GM19025 (cell line): ENCODE measurements around the gene JAKMIP2.
"Not testable (repeated sequence)": the region's sequence is repeated elsewhere in the genome, so short reads cannot be mapped to it uniquely, and the experiment has no call there.

Experiments
- ATAC-seq: cut with Tn5 transposase; IDR thresholded peaks from one replicate; pipeline ENCODE4 v1.9.1; 2021; ENCODE audit warnings: mild to moderate bottlenecking, low read depth, moderate library complexity; ENCODE audit not compliant: unreplicated experiment

The JAKMIP2 gene

GRCh38 chr5:147668385-147668784 is 114.1 kb downstream of the JAKMIP2 start:
- ATAC-seq: no peak

- no peak for ATAC-seq
Measured at GRCh38 chr5:147667363-147667762, 115.2 kb downstream of the JAKMIP2 start.

GRCh38 chr5:147666419-147666818 is 116.1 kb downstream of the JAKMIP2 start:
- no peak for ATAC-seq

GRCh38 chr5:147661541-147661940 is 121.0 kb downstream of the JAKMIP2 start:
- ATAC-seq: no peak

GRCh38 chr5:147659166-147659929 is 123.2 kb downstream of the JAKMIP2 start:
- ATAC-seq: no peak

DNA sequence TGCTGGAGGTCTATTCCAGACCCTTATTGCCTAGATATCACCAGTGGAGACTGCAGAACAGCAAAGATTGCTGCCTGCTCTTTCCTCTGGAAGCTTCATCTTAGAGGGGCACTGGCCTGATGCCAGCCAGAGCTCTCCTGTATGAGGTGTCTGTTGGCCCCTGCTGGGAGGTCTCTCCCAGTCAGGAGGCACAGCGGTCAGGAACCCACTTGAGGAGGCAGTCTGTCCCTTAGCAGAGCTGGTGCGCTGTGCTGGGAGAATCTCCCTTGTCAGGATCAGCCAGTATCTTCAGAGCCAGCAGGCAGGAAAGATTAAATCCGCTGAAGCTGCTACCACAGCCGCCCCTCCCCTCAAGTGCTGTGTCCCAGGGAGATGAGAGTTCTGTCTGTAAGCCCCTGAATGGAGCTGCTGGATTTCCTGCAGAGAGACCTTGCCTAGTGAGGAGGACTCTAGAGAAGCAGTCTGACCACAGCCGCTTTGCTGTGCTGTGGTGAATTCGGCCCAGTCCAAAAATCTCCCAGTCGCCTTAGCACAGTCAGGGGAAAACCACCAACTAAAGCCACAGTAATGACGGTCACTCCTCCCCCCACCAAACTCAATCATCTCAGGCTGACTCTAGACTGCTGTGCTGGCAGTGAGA is 124.1 kb downstream of the JAKMIP2 start:
- peak; percentile 88 for ATAC-seq

GRCh38 chr5:147648597-147648996 is 133.9 kb downstream of the JAKMIP2 start:
- ATAC-seq: no peak

DNA sequence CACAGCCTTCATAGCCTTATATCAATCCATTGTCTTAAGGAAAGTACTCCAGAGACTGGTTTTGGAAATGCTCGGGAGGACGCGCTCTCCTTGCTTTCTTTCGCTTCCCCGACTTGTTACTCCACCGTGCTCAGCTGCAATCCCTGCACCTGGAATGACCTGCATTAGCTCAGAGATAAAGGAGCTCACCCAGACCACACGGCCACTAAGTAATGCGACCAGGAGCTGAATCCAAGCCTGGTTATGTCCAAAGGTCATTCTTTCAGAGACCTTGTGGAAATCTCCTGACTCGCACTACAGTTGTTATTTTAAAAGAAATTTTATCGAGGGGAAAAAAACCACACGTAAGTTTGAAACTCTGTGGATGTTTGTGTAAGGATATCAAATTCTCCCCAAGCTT is 137.3 kb downstream of the JAKMIP2 start:
- no peak for ATAC-seq

GRCh38 chr5:147644460-147644859 is 138.1 kb downstream of the JAKMIP2 start:
- no peak for ATAC-seq

- no peak for ATAC-seq
Measured at GRCh38 chr5:147643142-147643541, 139.4 kb downstream of the JAKMIP2 start.

DNA sequence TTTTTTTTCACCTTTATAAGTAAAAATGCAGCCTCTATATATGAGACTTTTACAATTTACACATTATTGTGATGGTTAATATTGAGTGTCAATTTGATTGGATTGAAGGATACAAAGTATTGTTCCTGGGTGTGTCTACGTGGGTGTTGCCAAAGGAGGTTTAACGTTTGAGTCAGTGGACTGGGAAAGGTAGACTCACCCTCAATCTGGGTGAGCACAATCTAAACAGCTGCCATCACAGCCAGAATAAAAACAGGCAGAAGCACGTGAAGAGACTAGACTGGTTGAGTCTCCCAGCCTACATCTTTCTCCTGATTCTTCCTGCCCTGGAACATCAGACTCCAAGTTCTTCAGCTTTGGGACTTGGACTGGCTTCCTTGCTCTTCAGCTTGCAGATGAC is 139.9 kb downstream of the JAKMIP2 start:
- ATAC-seq: no peak

DNA sequence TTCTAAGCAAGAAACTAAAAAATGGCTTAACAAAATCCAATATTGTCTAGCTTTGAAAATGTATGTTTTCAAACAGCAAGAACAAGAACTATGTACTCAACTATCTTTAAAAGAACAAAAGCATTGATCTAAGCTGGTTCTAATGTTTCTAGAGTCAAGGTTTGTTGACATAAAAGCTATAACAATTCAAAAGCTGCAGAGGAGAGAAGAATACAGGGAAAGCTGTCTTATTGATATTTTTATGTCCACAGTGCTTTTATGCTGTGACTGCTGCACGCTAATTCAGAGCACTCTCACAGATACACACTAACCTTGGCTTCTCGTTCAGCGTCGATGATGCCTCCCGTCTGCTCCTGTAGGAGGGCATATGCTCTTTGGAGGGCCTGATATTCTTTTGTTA is 143.2 kb downstream of the JAKMIP2 start:
- ATAC-seq: no peak

DNA sequence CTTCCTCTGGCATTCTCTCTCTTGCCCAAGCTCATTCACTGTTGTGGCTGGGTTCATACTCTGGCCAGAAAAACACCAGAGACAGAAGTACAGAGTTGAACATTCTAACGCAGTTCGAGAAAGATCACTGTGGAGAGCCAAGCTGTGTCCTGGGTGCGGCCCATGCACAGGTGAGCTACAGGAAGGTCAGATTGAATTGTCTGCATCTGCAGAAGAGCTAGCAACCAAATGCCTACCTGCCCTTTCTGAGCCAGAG is 145.9 kb downstream of the JAKMIP2 start:
- no peak for ATAC-seq

- ATAC-seq: no peak
Measured at GRCh38 chr5:147635882-147636728, 146.4 kb downstream of the JAKMIP2 start.

DNA sequence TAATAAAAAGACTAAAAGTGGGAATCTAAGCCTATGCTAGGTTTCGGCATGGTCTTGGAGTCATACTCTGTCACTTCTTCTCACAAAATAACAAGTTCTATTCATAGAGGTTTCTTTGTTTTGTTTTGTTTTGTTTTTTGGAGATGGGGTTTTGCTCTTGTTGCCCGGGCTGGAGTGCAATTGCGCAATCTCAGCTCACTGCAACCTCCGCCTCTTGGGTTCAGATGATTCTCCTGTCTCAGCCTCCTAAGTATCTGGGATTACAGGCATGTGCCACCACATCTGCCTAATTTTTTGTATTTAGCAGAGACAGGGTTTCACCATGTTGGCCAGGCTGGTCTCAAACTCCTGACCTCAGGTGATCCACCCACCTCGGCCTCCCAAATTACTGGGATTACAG is 147.1 kb downstream of the JAKMIP2 start:
- ATAC-seq: not testable (repeated sequence)

DNA sequence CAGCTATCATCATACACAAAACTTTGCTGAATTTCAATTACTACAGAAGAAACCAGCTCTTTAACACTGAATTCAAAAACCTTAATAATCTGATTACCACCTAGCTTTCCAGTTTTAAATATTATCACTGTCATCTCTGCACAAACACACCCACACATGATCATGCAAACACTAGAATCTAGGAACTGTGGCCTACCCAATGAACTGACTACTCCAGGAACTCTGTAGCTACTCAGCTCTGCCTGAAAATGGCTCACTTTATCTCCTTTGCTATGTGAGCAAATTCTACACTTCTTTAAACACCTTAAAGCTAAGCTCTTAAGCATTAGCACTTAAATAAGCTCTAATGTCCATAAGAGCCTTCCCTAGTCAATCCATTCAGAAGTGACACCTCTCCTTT is 149.4 kb downstream of the JAKMIP2 start:
- ATAC-seq: no peak

DNA sequence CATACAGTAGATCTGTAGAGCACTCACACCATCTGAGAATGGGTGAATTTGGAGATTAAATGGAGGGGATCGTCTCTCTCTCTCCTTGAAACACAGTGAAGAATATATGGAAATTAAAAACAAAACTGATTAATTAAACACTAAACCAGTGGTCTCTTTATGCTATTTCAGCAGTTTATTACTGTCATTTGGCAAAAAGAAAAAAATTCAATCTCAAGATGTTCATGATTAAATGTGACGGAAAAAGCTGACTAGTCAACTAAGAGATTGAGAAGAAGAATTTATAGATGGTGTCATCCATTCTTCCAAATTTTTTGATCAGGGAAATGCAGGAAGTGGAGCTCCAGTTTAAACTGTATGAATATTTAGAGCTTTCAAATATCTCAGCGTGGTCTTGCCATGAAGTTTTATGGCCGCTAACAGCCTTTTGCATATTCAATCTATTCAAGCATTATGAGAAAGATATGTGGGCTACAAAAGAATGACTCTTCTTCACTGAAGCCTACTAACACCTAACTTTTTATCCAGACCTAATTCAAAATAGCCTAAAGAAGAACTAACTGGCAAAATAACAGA is 151.0 kb downstream of the JAKMIP2 start:
- no peak for ATAC-seq

DNA sequence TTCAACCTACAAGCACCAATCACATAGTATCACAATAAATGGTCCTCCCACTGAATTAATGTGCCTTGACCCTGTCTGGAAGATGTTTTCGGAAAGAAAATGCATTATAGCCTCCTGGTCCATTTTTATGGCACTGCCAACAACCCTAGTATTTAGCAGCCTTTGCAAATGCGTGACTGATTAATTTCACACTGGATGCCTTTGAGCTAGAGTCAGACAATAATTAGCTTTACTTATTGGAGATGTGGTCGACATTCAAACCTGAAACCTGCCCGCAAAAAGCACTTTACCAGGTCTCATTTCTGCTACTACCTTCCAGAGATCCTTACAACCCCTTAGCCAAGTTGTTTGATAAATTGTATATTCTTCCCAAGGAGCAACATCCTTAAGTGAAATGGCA is 153.3 kb downstream of the JAKMIP2 start:
- no peak for ATAC-seq

- peak; percentile 81 for ATAC-seq
Measured at GRCh38 chr5:147628058-147628895, 154.3 kb downstream of the JAKMIP2 start.

DNA sequence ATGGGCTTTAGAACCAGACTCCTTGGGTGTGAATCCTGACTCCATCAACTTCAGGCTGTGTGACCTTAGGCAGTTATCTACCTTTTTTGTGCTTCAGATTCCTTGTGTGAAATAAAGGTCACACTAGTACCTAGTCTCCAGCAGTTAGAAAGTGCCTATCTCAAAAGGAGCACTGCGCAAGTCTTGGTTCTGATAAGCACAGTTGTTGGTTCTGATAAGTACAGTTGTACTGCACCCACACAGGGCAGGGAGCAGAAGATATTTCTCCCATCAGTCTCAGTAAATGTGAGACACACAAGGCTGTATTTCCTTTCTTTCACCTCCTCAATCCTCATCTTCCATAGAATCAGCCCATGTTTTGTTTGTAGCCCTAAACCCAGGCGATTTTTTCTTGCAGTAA is 156.1 kb downstream of the JAKMIP2 start:
- no peak for ATAC-seq
